NCI-H146 treated with DMSO at 0.1 percent for 48 hours (cell line): Measurements from ENCODE around the gene COG8.

Experiments used
- DNase-seq: peaks from one replicate; lab custom pipeline; 2025; ENCODE audit not compliant: unreplicated experiment; lab: John Stamatoyannopoulos, UW

Gene COG8

DNA sequence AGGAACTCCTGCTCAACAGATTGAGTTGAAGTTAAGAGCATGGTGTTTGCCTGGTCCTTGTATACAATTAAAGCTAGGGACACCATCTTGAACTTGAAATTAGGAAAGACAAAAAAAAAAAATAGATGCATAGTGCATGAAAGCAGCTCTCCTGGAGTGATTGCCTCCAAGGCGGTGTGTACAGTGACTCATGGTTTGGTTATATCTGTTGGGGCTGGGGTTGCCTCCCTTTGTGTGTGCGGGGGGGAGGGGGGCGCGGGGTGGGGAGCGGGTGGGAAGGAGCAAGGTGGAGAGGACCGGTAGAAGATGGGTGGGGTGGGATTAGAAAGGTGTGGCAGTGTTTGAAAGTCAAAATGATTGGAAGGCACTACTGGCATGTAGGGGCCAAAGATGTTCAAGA, 8.9 kb upstream of the COG8 start:
- no peak for DNase-seq

DNA sequence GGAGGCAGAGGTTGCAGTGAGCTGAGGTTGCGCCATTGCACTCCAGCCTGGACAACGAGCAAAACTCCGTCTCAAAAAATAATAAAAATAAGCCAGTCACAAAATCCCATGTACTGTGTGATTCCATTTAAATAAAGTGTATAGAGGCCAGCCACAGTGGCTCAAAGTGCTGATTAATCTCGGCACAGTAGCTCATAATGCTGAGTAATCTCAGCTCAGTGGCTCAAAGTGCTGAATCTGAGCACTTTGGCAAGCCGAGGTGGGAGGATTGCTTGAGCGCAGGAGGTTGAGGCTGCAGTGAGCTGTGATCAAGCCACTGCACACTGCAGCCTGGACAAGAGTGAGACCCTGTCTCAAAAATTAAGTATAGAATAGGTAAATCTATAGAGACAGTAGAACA, 7.3 kb upstream of the COG8 start:
- no peak for DNase-seq

DNA sequence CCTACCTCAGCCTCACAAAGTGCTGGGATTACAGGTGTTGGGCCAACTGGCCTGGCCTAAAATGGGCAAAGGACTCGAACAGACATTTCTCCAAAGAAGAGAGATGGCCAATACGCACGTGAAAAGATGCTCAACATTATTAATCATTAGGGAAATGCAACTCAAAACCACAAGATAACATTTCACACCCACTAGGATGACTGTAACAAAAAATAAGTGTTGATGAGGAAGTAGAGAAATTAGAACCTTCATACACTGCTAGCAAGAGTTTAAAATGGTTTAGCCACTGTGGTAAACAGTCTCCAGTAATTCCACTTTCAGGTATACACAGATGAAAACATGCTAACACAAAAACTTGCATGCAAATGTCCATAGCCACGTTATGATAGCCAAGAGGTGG, 6.6 kb upstream of the COG8 start:
- DNase-seq: no peak

DNA sequence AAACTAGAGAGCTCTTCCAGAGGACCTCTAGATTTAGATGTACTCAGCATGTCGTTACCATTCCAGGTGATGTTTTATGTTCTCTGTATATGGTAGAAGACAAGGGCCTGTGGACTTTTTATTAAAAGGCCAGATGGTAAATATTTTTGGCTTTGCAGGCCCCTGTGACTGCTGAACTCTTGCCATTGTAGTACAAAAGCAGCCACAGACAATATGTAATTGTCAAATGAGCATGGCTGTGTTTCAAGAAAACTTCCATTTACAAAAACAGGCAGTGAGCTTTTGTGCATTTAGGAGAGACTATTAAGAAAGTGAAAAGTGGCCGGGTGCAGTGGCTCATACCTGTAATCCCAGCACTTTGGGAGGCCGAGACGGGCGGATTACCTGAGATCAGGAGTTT, 4.8 kb upstream of the COG8 start:
- DNase-seq: no peak

DNA sequence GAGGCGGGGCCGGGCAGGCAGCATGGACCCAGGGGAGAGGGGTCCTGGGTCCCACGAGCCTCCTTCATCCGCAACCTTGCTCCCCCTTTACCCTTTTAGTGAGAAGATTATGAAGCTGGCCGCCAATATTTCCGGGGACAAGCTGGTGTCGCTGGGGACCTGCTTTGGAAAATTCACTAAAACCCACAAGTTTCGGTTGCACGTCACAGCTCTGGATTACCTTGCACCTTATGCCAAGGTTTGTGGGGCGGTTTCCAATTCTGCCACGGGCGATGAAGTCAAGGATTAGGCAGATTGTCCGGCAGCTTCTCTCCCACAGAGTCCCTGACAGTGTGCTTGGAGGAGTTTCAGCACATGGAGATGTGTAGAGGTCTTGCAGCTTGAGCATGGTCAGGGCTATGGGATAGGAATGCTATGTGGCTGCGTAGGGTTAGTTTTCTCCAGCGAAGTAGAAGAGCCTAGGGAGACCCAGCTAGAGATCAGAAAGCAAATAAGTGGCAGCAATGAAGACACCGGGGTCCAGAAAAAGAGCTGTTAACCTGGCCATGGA, 806 bp upstream of the COG8 start:
- no peak for DNase-seq

DNA sequence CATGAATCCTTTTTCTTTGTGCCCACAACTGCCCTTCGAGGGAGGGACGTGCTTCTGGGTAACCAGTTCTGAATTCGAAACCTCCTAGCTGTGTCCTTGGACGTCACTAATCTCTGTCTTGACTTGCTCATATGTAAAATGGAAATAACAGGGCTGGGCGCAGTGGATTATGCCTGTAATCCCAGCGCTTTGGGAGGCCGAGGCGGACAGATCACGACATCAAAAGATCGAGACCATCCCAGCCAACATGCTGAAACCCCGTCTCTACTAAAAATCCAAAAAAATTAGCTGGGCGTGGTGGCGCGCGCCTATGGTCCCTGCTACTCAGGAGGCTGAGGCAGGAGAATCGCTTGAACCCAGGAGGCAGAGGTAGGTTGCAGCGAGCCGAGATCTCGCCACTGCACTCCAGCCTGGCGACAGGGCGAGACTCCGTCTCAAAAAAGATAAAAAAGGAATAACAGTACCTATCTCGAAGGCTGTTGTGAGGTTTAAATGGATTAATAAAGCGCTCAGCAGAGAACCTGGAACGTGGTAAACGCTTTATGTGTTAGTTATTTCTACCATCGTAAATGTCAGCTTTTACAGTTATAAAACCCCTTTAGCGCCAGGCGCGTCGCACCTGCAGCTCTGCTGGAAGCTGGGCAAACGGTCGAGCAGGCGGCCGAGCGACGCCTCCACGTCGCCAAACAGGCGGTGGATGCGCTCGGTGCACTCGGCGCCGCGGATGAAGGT, 641 bp downstream of the COG8 start:
- no peak for DNase-seq

DNA sequence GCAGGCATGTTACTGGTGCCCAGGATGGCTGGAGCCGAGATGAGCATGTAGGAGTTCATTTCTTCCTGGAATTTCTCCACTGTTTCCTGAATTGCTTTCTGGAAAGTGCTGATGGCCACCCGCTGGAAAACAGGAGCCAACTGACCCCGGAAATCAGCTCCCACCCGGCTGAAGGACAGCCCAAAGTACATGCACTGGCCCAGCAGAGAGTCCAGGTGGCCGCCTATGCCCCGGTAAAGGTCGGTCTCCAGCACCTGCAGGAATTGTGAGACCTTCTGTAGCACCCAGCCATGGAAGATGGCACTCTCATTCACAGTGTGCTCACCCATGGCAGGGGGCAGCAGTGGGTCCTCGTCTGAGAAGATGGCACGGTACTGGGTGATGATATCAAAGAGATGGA, 4.7 kb downstream of the COG8 start:
- DNase-seq: no peak

DNA sequence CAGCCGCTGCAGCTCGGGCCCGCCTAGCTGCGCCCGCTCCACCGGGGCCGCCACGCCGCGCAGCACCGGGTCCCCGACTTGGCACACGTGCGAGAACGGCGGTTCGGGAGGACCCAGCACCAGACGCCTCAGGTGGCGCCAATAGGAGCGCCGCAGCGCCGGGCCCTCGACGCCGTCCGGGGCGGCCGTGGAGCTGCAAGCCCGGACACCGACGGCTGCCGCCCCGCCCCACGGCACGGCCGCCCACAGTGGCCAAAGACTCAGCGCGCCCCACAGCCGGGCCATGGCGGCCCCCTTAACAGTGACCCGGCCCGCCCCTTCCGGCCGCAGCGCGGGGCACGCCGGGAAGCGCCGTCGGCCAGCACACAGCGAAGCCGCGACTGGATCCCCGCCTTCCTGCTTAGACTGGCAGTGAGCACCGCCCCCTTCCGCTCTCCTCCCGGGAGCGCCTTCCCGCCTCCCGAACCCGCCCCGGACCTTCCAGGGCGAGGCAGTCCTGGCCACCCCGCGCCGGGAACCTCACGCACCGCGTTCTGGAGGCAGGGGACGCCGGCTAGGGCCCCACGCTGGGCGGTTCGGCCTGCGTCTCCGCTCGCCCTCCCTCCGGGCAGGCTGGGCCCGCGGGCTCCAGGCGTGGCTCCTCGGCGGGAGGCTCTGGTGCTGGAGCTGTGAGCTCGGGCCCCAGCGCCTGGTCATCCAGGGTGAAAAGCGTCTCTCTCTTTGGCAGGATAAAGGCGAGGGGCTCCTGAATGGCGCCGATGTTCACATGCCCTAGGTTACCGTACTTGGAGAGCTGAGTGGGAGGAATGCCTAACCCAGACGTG, 8.9 kb downstream of the COG8 start, which contains the start of gene PDF:
PDF (minus strand) TSS at position 303 of the 824 bp plus-strand sequence; CDS start at position 285, 18 bp downstream.
- DNase-seq: peak; percentile 56

DNA sequence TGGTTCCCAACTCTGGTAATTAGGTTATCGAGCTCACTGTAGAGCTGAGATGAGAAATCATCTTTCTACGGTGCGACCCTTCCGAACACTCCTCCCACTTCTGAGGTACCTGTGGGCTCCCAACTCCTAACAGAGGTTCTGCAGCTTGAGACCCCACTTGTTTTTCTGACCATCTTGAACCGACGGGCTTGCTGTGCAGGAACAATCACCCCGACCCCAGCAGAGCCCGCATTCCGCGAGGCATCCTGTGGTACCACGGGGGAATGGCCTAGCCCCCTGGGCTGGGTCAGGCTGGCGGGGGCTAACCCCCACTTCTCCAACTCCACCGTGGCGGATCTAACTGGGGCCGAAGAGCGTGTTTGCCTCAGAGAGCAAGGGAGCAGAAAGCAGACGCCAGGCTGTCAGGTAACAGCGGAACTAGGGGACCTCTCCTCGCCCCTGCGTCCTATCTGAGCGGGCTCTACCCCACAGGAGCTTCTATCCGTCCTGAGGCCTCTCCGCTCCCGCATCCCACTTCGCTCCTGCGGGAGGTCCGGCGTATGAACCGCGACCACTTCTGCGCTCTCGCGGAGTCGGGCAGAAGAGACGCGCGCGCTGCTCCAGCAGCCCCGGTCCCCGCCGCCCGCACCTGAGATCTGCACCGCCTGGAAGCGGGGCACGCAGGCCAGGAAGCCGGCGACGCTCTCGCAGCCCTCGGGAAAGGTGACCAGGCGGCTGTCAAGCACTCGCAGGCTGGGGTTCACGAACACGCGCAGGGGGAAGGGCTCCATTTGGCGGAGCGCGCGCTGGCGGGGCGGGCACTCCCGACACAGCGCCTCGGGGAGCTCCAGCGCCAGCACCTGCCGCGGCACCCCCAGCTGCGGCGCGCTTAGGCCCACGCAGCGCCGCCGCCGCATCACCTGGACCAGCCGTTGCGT, 9.7 kb downstream of the COG8 start:
- no peak for DNase-seq

DNA sequence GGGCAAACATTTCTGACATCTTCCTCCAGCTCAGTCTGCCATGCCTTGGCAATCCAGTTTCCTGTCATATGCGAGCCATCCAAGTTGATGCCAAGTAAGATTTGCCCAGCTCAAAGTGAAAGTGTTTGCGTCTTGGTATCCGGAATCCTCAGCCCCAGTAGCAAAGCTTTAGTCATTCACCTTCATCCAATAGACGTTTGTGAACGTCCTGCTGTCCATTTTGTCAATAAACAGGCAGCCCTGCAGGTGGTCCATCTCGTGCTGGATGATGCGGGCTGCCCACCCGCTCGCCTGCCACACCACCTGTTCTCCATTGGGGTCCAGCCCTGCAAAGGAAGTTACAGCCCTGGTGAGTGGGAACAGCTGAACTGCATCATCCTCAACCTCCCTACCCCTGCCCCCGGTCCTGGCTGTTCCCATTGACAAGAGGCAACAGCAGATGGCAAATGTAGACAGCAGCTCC, 10.5 kb downstream of the COG8 start:
- no peak for DNase-seq

DNA sequence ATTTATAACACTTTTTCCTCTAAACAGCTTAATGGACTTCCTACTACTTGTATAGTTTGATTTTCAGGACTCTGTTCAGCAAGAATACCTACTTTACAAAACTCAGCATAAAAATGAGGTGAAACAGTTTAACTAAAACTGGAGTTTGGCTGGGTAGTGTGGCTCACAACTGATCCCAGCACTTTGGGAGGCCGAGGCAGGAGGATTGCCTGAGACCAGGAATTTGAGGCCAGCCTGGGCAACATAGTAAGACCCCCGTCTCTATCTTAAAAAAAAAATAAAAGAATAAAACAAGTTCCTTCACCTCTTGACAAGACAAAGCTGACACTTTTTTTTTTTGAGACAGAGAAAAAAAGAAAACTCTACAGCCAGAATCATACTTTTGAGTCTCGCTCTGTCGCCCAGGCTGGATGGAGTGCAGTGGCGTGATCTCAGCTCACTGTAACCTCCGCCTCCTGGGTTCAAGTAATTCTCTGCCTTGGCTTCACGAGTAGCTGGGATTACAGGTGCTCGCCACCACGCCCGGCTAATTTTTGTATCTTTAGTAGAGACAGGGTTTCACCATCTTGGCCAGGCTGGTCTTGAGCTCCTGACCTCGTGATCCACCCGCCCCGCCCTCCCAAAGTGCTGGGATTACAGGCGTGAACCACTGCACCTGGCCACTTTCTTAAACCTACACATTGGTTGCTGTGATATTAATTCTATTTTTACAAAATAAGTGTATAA, 11.6 kb downstream of the COG8 start:
- DNase-seq: no peak

DNA sequence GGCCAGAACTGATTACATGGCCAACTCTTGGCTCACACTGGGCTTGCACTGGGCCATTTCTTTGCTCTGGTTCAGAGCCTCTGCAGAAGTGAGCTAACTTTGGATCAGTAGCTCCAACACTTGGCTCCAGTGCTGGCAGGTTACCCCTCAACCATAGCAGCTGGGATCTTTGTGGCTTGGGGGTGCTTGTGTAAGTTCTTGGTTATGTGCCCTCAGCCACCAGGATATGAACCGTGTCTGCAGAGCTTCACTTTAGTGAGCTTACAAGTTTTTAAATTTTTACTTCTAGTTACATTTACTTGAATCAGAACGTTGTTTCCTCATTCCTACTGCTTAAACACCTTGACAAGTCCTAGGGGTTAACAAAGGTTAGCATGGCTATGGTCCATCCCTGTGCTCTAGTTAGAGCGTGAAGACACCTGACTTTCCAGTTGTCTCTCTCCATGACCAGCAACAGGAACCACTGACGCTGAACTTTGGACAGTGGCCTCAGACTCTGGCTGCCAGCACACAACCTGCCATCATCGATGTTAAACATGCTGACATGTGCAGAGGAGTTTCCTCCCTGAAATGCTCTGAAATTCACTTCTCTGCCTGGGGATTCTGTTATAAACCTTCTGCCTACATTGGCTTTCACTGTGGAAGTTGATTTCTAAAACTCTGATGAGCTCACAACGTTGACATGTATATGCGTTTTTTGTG, 13.0 kb downstream of the COG8 start:
- DNase-seq: no peak

DNA sequence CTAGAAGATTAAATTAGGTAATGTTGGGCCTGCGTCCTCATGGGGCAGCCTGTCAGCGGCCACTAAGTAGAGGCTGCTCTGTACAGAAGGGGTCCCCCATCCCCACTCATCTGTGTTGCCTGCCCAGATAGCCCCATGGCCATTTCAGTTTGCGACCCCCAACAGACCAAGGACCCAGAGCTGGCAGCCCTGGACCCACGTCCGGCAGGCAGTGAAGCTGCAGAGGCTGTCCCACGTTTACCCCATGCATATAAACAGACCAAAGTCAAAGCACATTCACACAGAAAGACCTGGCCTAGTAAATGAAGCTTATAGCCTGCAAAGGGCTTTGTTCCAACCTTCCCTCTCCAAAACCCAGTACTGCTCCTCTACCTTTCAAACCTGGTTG, 13.6 kb downstream of the COG8 start:
- DNase-seq: no peak

DNA sequence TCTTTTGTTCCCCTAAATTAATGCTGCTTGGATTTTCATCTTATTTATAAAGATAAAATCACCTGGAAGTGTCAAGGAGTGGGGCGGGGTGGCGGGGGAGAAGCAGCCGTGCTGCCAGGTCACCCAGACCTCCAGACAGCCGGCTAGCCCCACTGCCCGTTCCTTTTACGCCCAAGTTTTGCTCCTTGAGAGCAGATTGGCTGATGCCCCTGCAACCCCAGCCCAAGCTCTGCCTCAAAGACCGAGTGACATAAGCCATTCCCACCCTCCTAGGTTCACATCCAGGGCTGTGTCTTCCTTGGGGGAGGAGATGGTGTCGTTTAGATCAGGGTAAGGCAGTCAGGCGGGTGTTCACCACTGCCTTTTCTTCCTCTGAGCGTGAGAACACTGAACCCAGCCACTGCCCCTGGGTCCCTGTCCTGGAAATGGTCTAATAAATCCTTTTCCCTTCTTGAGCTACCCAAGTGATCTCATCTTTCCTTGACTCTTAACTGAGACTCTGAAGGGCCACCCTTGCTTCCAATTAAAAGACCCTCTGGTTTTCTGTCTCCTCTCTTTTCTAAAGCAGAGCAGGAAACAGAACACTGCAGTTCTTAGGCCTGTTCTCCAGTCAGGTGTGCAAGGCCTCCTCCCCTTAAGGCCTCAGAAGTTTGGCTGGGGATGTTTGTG, 14.6 kb downstream of the COG8 start:
- DNase-seq: no peak

DNA sequence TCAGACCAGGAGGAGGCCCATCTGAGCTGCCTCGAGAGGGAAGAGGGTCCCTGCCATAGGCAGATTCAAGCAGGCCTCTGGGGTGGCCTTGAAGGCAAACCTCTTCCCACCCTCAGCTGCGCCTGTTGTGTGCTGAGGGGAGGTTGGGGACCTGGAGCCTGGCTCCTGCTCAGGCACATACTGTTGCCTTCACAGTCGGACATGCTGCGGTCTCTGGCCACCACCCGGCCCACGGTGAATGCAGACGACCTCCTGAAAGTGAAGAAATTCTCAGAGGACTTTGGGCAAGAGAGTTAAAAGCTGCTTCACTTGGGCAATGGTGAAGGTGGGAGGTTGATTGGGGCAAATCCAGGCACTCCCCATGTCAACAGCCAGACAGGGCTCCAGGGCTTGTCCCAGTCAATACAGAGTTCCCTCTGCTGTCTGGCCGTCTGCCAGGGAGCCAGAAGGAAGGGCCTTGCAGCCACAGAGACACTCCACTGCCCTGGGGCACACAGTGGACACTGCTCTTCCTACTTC, 15.3 kb downstream of the COG8 start:
- DNase-seq: no peak

DNA sequence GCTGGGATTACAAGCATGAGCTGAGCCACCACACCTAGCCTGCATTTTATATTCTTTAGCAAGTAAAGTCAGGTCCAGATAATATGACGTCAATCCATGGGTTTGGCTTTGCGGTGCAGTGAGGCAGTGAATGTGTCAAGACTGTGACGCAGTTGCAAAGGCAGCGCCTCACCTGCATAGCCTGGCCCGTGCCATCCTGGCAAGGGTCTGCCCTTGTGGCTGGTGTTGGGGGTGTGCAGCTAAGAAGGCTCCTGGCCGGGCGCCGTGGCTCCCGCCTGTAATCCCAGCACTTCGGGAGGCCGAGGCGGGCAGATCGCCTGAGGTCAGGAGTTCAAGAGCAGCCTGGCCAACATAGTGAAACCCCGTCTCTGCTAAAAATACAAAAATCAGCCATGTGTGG, 15.9 kb downstream of the COG8 start:
- DNase-seq: no peak

DNA sequence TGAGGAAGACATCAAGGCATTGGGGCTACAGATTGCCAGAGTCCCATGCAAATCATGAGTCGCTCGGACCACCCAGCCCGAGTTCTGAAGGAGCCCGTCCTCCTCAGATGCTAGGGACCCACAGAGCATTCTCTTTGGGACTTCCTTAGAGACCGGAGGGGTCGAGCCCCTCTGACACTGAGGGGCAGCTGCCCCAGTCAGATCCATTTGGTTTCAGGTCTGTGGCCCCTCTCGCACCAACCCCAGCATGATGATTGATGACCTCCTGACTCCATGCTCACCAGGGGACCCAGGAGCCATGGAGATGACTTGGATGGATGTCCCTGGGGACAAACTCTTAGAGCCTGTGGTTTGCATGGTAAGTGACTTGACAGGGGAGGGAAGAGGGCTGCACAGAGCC, 17.0 kb downstream of the COG8 start:
- no peak for DNase-seq

DNA sequence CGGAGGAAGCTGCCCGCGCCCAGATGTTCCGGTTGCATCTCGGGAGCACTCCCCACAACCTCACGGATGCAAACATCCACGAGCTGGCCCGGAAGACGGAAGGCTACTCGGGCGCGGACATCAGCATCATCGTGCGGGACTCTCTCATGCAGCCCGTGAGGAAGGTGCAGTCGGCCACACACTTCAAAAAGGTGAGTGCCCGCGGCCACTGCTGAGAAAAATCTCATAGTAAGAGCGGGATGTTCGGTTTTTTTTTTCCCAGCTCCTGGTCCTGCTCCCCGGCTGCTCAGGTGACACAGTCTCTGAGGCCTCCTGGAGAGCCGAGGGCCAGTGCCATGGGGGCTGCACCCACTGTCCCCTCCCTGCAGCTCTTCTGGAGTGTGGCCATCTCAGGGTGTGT, 18.3 kb downstream of the COG8 start:
- DNase-seq: no peak

DNA sequence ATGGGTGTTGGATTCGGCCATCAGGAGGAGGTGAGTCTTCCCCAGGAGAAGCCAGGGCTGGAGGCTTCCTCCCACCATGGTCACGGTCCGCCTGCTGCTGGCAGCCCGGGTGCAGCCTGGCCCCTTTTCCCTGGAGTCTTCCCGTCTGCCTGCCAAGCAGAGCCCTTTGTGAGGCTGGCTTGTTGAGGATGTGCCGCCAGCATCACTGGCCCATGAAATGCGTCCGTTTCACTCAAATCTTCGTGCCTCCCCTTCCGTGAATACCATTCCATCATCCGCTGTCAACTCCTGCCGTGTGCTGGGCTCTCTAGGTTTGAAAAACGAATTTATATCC, 18.7 kb downstream of the COG8 start:
- DNase-seq: no peak
